ENCODE data around the gene BPIFB3. TPM values are rescaled to one million over a fixed set of nuclear protein-coding genes. Genes with fewer than 3 reads are reported as not detected.

The BPIFB3 gene
- total and polyA plus RNA-seq, 2 of the 13 experiments (the other 11 are each of a cell fraction or from before 2014, with no cell fraction given): 0.09 TPM; not detected in 1

GRCh38 chr20:33025318-33025876 lies 28.3 kb upstream of the BPIFB3 start (continued):
- TF ChIP-seq HNF4A (CRISPR knock-in tag; IDR thresholded peaks at IDR 0.05): no peak
- TF ChIP-seq ZNF776 (CRISPR knock-in tag; IDR thresholded peaks at IDR 0.05): peak; percentile 12; the same call in 1 of the 2 replicates
- TF ChIP-seq KDM5A (IDR thresholded peaks at IDR 0.05; ENCODE audit: borderline replicate concordance, low read length): no peak
- no peak for TF ChIP-seq BCLAF1 (IDR thresholded peaks at IDR 0.05)
- no peak for TF ChIP-seq RBM39 (IDR thresholded peaks at IDR 0.05; ENCODE audit: low read depth, low read length, poor library complexity, severe bottlenecking)
- TF ChIP-seq FOSL2 (CRISPR knock-in tag; IDR thresholded peaks at IDR 0.05): no peak
- TF ChIP-seq NFKBIZ (CRISPR knock-in tag; IDR thresholded peaks at IDR 0.05): no peak
- TF ChIP-seq ZNF501 (CRISPR knock-in tag; IDR thresholded peaks at IDR 0.05): no peak
- no peak for TF ChIP-seq MEIS1 (CRISPR knock-in tag; IDR thresholded peaks at IDR 0.05; ENCODE audit: borderline replicate concordance)
- no peak for TF ChIP-seq HES4 (CRISPR knock-in tag; IDR thresholded peaks at IDR 0.05; ENCODE audit: borderline replicate concordance)
- no peak for TF ChIP-seq SMAD3 (CRISPR knock-in tag; IDR thresholded peaks at IDR 0.05)
- TF ChIP-seq ZNF142 (CRISPR knock-in tag; IDR thresholded peaks at IDR 0.05): no peak
- 0 out of 2 replicates have a peak, but pooled peaks have one; percentile 23 for TF ChIP-seq FUBP1 (CRISPR knock-in tag; IDR thresholded peaks at IDR 0.05; ENCODE audit: borderline replicate concordance)
- TF ChIP-seq NCOA5 (CRISPR knock-in tag; IDR thresholded peaks at IDR 0.05): no peak
- no peak for TF ChIP-seq ZNF75D (CRISPR knock-in tag; IDR thresholded peaks at IDR 0.05; ENCODE audit: borderline replicate concordance)
- TF ChIP-seq HNRNPLL (IDR thresholded peaks at IDR 0.05; ENCODE audit: low read depth, low read length, poor library complexity, severe bottlenecking): peak; percentile 10
- TF ChIP-seq HINFP (CRISPR knock-in tag; IDR thresholded peaks at IDR 0.05; ENCODE audit: low read depth): no peak
- TF ChIP-seq NBN (conservative IDR thresholded peaks at IDR 0.05): peak; percentile 91; the same call in 1 of the 2 replicates
